Measurements from ENCODE around the gene ACIN1. TPM values are rescaled to one million over a fixed set of nuclear protein-coding genes. Genes with fewer than 3 reads are reported as not detected.

ACIN1 gene
- total and polyA plus RNA-seq, 2 experiments from 2014 or later = 76.1 to 172 TPM

GRCh38 chr14:23122086-23122485, 27.1 kb upstream of the ACIN1 start (continued):
- TF ChIP-seq EZH2 (IDR thresholded peaks at IDR 0.05; ENCODE audit: low read depth, unreplicated experiment) (no peak), REST (IDR thresholded peaks at IDR 0.05; ENCODE audit: unreplicated experiment) (no peak), JUNB (IDR thresholded peaks at IDR 0.05; ENCODE audit: unreplicated experiment) (no peak), ETS1 (IDR thresholded peaks at IDR 0.05) (no peak)

GRCh38 chr14:23121361-23121771, 26.4 kb upstream of the ACIN1 start:
- H3K4me3 Mint-ChIP-seq = peak overlapping the region; percentile 6; the same call in 1 of the 3 replicates

More at GRCh38 chr14:23121361-23121771, 26.4 kb upstream of the ACIN1 start:
- no peak for DNase-seq (ENCODE audit: low spot score)
- H3K27me3 ChIP-seq (ENCODE audit: insufficient read depth) = no peaks in the 10 kb centered on the region
- no peaks in the 10 kb centered on the region for H3K9me2 ChIP-seq (ENCODE audit: insufficient read depth)
- peaks cover 44% of the 10 kb centered on the region for H3K4me1 ChIP-seq (ENCODE audit: insufficient read depth)
- no peaks in the 10 kb centered on the region for H3K36me3 ChIP-seq (ENCODE audit: insufficient read depth)
- no peaks in the 10 kb centered on the region for H3K79me2 ChIP-seq (replicated peaks; ENCODE audit: insufficient read depth)
- H3F3A ChIP-seq (replicated peaks; ENCODE audit: low read depth) = no peaks in the 10 kb centered on the region; the same call in 1 of the 2 replicates
- no peak overlapping the region for H3K4me2 ChIP-seq
- H3K4me3 ChIP-seq = no peak overlapping the region
- Mint-ChIP-seq H3K36me3 (ENCODE audit: low read depth) (peaks cover 3% of the 10 kb centered on the region; the same call in 2 of the 3 replicates), H3K27ac (peak overlapping the region; percentile 40; the same call in 1 of the 2 replicates), H3K9me3 (no peaks in the 10 kb centered on the region; the same call in 2 of the 3 replicates), H3K4me1 (peaks cover 60% of the 10 kb centered on the region), H3K27me3 (ENCODE audit: insufficient read depth, low read depth, poor library complexity) (peaks cover 24% of the 10 kb centered on the region)
- H4K20me1 ChIP-seq (replicated peaks; ENCODE audit: insufficient read depth) = no peaks in the 10 kb centered on the region
- no peak overlapping the region; the same call in 1 of the 2 replicates for H3K27ac ChIP-seq (ENCODE audit: low read depth)
- H2AFZ ChIP-seq = no peak overlapping the region; the same call in 1 of the 2 replicates
- no peak for TF ChIP-seq JUNB (IDR thresholded peaks at IDR 0.05; ENCODE audit: unreplicated experiment)
- no peak for TF ChIP-seq STAT1 (IDR thresholded peaks at IDR 0.05; ENCODE audit: unreplicated experiment)
- no peak for TF ChIP-seq ZNF462 (CRISPR knock-in tag; IDR thresholded peaks at IDR 0.05)
- no peak for TF ChIP-seq NANOG (IDR thresholded peaks at IDR 0.05; ENCODE audit: borderline replicate concordance)
- no peak for TF ChIP-seq ZNF114 (CRISPR knock-in tag; IDR thresholded peaks at IDR 0.05)
- TF ChIP-seq CREB1 (CRISPR knock-in tag; IDR thresholded peaks at IDR 0.05; ENCODE audit: low read depth) = no peak
- no peak for TF ChIP-seq REST (IDR thresholded peaks at IDR 0.05; ENCODE audit: unreplicated experiment)
- no peak for TF ChIP-seq POLR2AphosphoS5 (IDR thresholded peaks at IDR 0.05; ENCODE audit: low read depth)
- peak; percentile 10 for ATAC-seq

Data from GM23338 (cell line).